GM21786 (cell line): Measurements from ENCODE around the gene SFR1.
A peak's percentile ranks its signal among the peaks of the same experiment; 100 is the strongest.

Experiments used
- ATAC-seq: cut with Tn5 transposase; IDR thresholded peaks from one replicate; pipeline ENCODE4 v1.9.1; 2021; ENCODE audit not compliant: unreplicated experiment

The SFR1 gene

GRCh38 chr10:104104926-104105325 lies 17.0 kb upstream of the SFR1 start:
- ATAC-seq = no peak

- peak; percentile 94 for ATAC-seq
Measured at GRCh38 chr10:104109908-104110662, 11.9 kb upstream of the SFR1 start.

DNA sequence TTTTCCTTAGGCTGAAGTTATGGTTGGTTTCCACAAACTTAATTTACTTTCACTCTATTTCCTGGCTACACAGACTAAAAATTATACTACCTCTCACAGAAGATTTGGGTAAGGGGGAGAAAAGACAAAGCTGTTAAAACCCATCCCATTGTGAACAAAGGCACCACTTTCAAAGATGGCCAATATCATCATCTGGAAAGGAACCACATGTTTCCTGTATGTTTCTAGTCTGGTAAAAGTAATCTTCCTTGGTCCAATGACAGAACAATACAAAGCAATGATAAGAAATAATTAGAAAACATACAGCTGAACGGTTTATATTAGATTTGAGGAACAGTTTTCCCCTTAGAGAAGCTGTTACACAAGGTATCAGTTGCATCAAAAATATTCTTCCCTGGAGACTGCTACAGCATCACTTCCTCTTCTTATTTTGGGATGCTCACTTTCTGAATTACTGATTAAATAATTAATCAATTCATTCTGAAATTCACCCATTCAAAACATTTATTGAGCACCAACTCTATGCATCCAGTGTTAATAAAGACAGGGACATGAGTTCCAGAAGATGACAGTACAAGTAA lies 8.5 kb upstream of the SFR1 start:
- no peak for ATAC-seq

DNA sequence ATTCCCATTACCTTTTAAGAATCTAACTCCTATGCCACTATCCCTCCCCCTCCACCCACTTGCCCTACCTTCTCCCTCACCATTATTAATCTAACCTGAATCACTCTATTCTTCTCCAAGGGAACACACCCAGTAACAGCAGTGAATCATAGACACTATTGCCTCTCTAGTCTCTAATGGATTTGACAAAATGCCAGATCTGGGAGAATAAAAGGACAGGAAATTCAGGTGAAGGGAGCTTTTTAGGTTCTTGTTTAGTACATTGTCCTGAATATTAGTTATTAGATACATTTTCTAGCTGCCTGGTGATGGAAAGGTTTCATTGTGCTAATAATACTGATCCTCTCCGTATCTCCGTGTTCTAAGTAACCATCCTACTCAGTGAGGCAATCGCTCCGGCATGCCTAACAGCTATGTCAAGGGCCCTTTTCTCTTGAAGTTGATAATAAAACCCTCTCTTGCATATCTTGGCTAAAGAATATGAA lies 4.1 kb upstream of the SFR1 start:
- no peak for ATAC-seq

GRCh38 chr10:104119996-104120395 lies 2.0 kb upstream of the SFR1 start:
- ATAC-seq = no peak

- no peak for ATAC-seq
Measured at GRCh38 chr10:104120512-104120902, 1.5 kb upstream of the SFR1 start.

GRCh38 chr10:104120903-104121484 lies 977 bp upstream of the SFR1 start:
- peak; percentile 34 for ATAC-seq

- ATAC-seq = peak; percentile 1
Measured at GRCh38 chr10:104122225-104123107, 495 bp downstream of the SFR1 start.

GRCh38 chr10:104123397-104123796 lies 1.4 kb downstream of the SFR1 start:
- ATAC-seq = no peak

GRCh38 chr10:104127411-104127810 lies 5.4 kb downstream of the SFR1 start:
- ATAC-seq = peak; percentile 69

DNA sequence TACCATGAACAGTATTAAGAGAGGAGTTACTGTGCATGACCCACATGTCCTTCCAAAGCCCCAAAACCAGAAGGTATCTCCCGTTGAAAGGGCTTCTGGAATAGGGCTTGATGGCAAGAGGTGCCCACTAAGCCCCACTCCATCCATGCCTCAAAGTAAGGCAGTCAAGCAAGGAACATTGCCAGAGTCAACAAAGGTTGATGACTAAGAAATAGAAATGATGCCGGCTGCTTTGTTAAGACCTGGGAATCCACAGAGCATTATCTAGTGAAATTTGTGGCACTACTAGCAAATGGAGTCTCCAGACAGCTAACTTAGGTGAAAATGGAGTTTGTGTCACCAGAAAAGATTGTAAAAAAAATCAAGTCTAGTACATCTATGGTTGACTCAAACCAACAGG lies 6.2 kb downstream of the SFR1 start:
- ATAC-seq = no peak

GRCh38 chr10:104130041-104130440 lies 8.1 kb downstream of the SFR1 start:
- ATAC-seq = no peak

GRCh38 chr10:104138131-104138530 lies 16.2 kb downstream of the SFR1 start:
- ATAC-seq = no peak

- ATAC-seq = no peak
Measured at GRCh38 chr10:104139221-104139620, 17.2 kb downstream of the SFR1 start.

DNA sequence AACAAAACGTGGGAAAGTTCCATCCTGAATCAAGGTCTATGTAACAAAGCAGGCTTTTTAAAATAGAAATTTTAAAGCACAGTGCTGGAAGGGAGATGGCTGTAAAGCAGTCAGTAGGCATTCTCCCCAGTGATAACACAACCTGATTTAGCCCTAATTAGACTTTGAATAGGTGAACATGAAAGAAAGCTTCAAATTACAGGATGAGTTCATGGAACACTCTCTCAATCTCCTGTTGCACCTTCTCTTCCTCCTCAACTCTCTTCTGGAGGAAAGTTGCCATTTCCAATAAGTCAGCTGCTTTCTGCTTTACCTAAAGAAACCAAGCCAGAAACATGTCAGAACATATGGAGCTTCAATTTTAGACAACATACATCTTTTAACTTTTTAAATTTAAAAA lies 20.1 kb downstream of the SFR1 start:
- no peak for ATAC-seq

DNA sequence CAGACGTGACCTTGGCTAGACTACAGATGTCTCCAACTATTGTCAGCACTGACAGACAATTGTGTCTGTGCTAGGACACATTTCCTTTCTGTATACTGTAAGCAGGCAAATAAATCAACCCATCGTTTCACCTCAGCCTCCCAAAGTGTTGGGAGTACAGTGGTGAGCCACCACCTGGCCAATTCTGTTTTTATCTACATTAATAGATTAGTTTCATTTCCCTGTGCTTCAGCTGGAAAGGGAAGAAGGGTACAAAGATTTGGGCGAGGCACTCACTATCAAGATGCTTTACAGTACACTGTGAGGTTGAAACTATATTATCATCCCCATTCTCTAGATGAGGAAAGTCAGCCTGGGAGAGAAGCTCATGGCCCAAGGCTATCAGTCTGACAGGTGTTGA lies 21.9 kb downstream of the SFR1 start:
- no peak for ATAC-seq

DNA sequence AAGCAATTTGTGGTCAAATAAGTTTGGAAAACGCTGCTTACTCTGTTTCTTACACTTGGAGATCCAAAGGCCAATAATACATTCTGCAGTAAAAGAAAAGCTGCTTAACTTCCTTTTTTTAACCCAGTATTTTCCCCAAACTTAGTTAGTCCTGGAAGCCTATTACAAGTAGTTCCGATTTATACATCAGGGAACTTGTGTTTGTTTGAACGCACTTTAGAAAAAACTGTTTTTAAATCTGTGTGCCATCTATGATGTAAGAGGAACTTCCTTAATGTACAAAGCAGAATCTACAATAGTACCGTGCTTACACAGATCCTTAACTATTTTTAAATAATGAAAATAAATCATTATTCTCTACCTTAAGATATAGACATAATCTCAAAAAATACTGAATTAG lies 23.0 kb downstream of the SFR1 start:
- ATAC-seq = no peak

GRCh38 chr10:104146882-104147281 lies 24.9 kb downstream of the SFR1 start:
- ATAC-seq = no peak

DNA sequence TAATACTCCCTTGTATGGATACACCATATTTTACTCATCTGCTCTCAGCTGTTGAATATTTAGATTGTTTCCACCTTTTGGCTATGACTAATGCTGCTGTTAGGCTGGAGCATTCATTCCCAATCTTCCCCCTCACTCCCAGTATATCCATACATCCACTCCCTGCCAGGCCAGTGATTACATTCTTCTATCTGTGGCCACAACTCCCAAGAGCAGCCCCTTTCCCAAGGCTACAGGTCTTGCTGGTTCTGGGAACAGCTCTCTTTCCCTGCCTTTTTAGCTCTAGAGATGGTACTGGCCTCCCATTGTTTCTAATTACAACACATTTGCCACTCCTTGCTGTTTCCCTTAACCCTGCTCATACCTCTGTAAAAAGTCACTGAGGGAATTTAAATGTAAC lies 28.2 kb downstream of the SFR1 start:
- no peak for ATAC-seq

GRCh38 chr10:104151737-104152136 lies 29.8 kb downstream of the SFR1 start:
- ATAC-seq = no peak

GRCh38 chr10:104155591-104155990 lies 33.6 kb downstream of the SFR1 start:
- no peak for ATAC-seq
